ENCODE data around the gene AVEN. TPM values are rescaled to one million over a fixed set of nuclear protein-coding genes. Genes with fewer than 3 reads are reported as not detected.

The AVEN gene
- total and polyA plus RNA-seq, 2 donors (not counting 3 experiments of a cell fraction or from before 2014, with no cell fraction given) = 7.7 to 23.3 TPM

GRCh38 chr15:33907326-33907725 is 131.7 kb downstream of the AVEN start:
- H2AFZ ChIP-seq (ENCODE audit: low read depth, low read length) = no peak overlapping the region

More at GRCh38 chr15:33907326-33907725, 131.7 kb downstream of the AVEN start:
- no peaks in the 10 kb centered on the region for H4K20me1 ChIP-seq (replicated peaks; ENCODE audit: control insufficient read depth, extremely low read depth, insufficient read depth, low read length)
- no peaks in the 10 kb centered on the region for H3K79me2 ChIP-seq (ENCODE audit: control insufficient read depth, insufficient read depth, low read length)
- TF ChIP-seq GATA2 (IDR thresholded peaks at IDR 0.05; ENCODE audit: insufficient read depth, insufficient read length, low read depth, low read length) (no peak), MYC (IDR thresholded peaks at IDR 0.05; ENCODE audit: low read depth, low read length) (no peak), JUN (IDR thresholded peaks at IDR 0.05; ENCODE audit: borderline replicate concordance, insufficient read depth, insufficient read length, low read depth) (no peak), POLR2AphosphoS5 (IDR thresholded peaks at IDR 0.05; ENCODE audit: insufficient read depth, low read depth, low read length) (no peak), POLR2A (IDR thresholded peaks at IDR 0.05; ENCODE audit: low read depth, low read length) (no peak), MAX (IDR thresholded peaks at IDR 0.05; ENCODE audit: insufficient read depth, insufficient read length) (no peak), FOS (IDR thresholded peaks at IDR 0.05; ENCODE audit: borderline replicate concordance, insufficient read depth, low read length) (no peak), EZH2 (IDR thresholded peaks at IDR 0.05; ENCODE audit: borderline replicate concordance, low read depth, low read length, severe bottlenecking) (no peak)
- TF ChIP-seq, protein P1, sequence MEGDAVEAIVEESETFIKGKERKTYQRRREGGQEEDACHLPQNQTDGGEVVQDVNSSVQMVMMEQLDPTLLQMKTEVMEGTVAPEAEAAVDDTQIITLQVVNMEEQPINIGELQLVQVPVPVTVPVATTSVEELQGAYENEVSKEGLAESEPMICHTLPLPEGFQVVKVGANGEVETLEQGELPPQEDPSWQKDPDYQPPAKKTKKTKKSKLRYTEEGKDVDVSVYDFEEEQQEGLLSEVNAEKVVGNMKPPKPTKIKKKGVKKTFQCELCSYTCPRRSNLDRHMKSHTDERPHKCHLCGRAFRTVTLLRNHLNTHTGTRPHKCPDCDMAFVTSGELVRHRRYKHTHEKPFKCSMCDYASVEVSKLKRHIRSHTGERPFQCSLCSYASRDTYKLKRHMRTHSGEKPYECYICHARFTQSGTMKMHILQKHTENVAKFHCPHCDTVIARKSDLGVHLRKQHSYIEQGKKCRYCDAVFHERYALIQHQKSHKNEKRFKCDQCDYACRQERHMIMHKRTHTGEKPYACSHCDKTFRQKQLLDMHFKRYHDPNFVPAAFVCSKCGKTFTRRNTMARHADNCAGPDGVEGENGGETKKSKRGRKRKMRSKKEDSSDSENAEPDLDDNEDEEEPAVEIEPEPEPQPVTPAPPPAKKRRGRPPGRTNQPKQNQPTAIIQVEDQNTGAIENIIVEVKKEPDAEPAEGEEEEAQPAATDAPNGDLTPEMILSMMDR (IDR thresholded peaks at IDR 0.05; ENCODE audit: extremely low read depth in 1 of 2, insufficient read depth in 1 of 2, low read depth in 1 of 2, low read length in 2 of 2) = no peak
- H3K4me2 ChIP-seq (ENCODE audit: insufficient read depth, low read length) = no peak overlapping the region
- FAIRE-seq = peak; percentile 59
- H3K4me3 ChIP-seq (replicated peaks in 1 of 3; ENCODE audit: insufficient read depth in 1 of 3, low read depth in 1 of 3, low read length in 3 of 3) = no peak overlapping the region
- no peak overlapping the region for H3K9ac ChIP-seq (replicated peaks; ENCODE audit: extremely low read depth, insufficient read depth, low read length)
- intact Hi-C loops (cut with micrococcal nuclease) = no loop called here
- no peak overlapping the region for H3K27ac ChIP-seq (ENCODE audit: insufficient read depth, low read depth, low read length)
- POLR2A ChIA-PET = no interaction called here
- H3K4me1 ChIP-seq (ENCODE audit: control insufficient read depth, extremely low read depth, insufficient read depth, low read length) = peaks cover 15% of the 10 kb centered on the region
- H3K9me1 ChIP-seq (replicated peaks; ENCODE audit: control insufficient read depth, extremely low read depth, insufficient read depth, low read length) = no peaks in the 10 kb centered on the region
- H3K9me3 ChIP-seq (replicated peaks; ENCODE audit: control insufficient read depth, insufficient read depth, low read length) = no peaks in the 10 kb centered on the region
- dilution Hi-C loops (cut with MboI; ENCODE audit: extremely low pct_ligation_motif_present, low sequenced_read_pairs) = no loop called here
- no peaks in the 10 kb centered on the region for H3K27me3 ChIP-seq (ENCODE audit: control insufficient read depth in 2 of 2, insufficient read depth in 2 of 2, low read length in 2 of 2)
- no TSS peak for BruUV-seq (replicated peaks)
- CTCF ChIA-PET = no interaction called here
- peak; percentile 61 for DNase-seq (ENCODE audit: low read depth, low spot score)
- no peaks in the 10 kb centered on the region for H3K36me3 ChIP-seq (ENCODE audit: control insufficient read depth in 2 of 2, extremely low read depth in 1 of 2, insufficient read depth in 2 of 2, low read length in 2 of 2)

All from endothelial cell of umbilical vein (primary cell).